ENCODE data around the gene NUP88. TPM values are rescaled to one million over a fixed set of nuclear protein-coding genes. Genes with fewer than 3 reads are reported as not detected.

NUP88 gene
- total and polyA plus RNA-seq, 2 experiments from 2014 or later = 50.8 to 65.2 TPM

DNA sequence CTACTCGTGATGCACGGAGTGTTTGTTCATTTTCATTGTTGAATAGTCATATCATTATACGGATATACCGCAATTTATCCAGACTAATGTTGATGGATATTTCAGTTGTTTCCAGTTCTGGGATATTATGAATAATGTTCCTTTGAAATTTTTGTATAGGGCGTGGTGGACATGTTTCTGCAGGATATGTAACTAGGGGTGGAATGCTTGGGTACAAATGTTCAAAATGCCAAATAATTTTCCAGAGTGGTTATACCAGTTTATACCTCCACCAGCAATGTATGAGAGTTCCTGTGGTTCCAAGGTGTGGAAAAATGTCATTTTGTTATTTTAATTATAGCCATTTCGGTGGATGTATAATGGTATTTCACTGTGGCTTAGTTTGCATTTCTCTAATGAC lies 53.6 kb downstream of the NUP88 start:
- Histone ChIP-seq H2AFZ (no peak overlapping the region), H3K79me2 (peaks cover 7% of the 10 kb centered on the region), H3K4me1 (ENCODE audit: insufficient read depth) (no peaks in the 10 kb centered on the region), H3K27me3 (no peaks in the 10 kb centered on the region), H3K27ac (no peak overlapping the region), H4K20me1 (ENCODE audit: insufficient read depth, poor library complexity, severe bottlenecking) (no peaks in the 10 kb centered on the region), H3K9me3 (ENCODE audit: low read depth) (no peaks in the 10 kb centered on the region), H3K4me3 (no peak overlapping the region), H3K9me2 (replicated peaks; ENCODE audit: insufficient read depth) (no peaks in the 10 kb centered on the region), H3K4me2 (no peak overlapping the region), H3K36me3 (replicated peaks; ENCODE audit: insufficient read depth, low read depth) (no peaks in the 10 kb centered on the region)
- 92% methylated on average over 6 of the region's 6 CpGs for WGBS (ENCODE audit: low lambda C conversion rate, missing lambda C conversion rate)
- TF ChIP-seq, protein P1, sequence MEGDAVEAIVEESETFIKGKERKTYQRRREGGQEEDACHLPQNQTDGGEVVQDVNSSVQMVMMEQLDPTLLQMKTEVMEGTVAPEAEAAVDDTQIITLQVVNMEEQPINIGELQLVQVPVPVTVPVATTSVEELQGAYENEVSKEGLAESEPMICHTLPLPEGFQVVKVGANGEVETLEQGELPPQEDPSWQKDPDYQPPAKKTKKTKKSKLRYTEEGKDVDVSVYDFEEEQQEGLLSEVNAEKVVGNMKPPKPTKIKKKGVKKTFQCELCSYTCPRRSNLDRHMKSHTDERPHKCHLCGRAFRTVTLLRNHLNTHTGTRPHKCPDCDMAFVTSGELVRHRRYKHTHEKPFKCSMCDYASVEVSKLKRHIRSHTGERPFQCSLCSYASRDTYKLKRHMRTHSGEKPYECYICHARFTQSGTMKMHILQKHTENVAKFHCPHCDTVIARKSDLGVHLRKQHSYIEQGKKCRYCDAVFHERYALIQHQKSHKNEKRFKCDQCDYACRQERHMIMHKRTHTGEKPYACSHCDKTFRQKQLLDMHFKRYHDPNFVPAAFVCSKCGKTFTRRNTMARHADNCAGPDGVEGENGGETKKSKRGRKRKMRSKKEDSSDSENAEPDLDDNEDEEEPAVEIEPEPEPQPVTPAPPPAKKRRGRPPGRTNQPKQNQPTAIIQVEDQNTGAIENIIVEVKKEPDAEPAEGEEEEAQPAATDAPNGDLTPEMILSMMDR (IDR thresholded peaks at IDR 0.05; ENCODE audit: poor library complexity) = no peak
- no peak for DNase-seq (ENCODE audit: low spot score)

DNA sequence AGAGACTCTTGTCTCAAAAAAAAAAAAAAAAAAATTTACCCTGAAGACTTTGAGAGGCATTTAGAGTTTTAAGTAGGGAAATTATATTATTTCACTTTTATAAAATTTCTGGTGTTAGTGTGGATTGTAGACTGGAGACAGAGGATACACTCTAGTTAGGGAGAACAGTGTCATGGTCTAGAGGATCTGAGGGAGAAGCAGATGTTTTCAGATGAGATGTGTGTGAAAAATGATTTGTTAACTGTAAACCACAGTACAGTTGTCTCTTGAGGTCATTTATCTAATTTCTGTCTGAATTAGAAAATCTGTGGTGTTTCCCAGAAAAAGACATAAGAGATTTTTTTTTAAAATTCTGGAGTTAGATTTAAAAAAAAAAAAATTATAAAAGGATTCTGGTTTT lies 54.8 kb downstream of the NUP88 start:
- no peaks in the 10 kb centered on the region for H3K27me3 ChIP-seq
- no peaks in the 10 kb centered on the region for H3K36me3 ChIP-seq (replicated peaks; ENCODE audit: insufficient read depth, low read depth)
- no peak overlapping the region for H3K27ac ChIP-seq
- TF ChIP-seq, protein P1 (IDR thresholded peaks at IDR 0.05; ENCODE audit: poor library complexity) = no peak
- no peak for TF ChIP-seq EZH2 (IDR thresholded peaks at IDR 0.05; ENCODE audit: borderline replicate concordance)
- no peak for TF ChIP-seq EZH2phosphoT487 (IDR thresholded peaks at IDR 0.05; ENCODE audit: low read depth, severe bottlenecking, unreplicated experiment)
- H3K9me2 ChIP-seq (replicated peaks; ENCODE audit: insufficient read depth) = no peaks in the 10 kb centered on the region
- H2AFZ ChIP-seq = no peak overlapping the region
- H3K4me1 ChIP-seq (ENCODE audit: insufficient read depth) = no peaks in the 10 kb centered on the region
- no peaks in the 10 kb centered on the region for H4K20me1 ChIP-seq (ENCODE audit: insufficient read depth, poor library complexity, severe bottlenecking)
- peaks cover 7% of the 10 kb centered on the region for H3K79me2 ChIP-seq
- no peak for DNase-seq (ENCODE audit: low spot score)
- H3K4me3 ChIP-seq = no peak overlapping the region
- no peak overlapping the region for H3K4me2 ChIP-seq
- no peaks in the 10 kb centered on the region for H3K9me3 ChIP-seq (ENCODE audit: low read depth)

DNA sequence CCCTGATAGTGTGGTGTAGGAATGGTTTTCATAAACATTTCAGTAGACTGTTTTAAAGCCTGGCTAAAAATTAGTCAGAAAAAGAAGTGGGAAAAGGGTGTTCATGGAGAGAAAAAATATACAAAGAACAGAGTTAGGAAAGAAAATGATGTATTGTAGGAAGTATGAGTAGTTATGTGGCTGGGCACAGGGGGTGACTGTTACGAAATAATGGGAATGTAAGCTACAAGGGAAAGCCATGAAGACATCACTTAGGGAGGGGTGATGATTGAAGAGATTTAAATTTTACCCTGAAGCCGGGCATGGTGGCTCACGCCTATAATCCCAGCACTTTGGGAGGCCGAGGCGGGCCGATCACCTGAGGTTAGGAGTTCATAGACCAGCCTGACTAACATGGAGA lies 55.3 kb downstream of the NUP88 start:
- H3K36me3 ChIP-seq (replicated peaks; ENCODE audit: insufficient read depth, low read depth) = no peaks in the 10 kb centered on the region

More for the DNA sequence above, 55.3 kb downstream of the NUP88 start:
- H3K27me3 ChIP-seq = no peaks in the 10 kb centered on the region
- H3K9me3 ChIP-seq (ENCODE audit: low read depth) = no peaks in the 10 kb centered on the region
- H3K4me3 ChIP-seq = no peak overlapping the region
- WGBS (ENCODE audit: low lambda C conversion rate, missing lambda C conversion rate) = 92% methylated on average over 6 of the region's 6 CpGs
- no peaks in the 10 kb centered on the region for H3K4me1 ChIP-seq (ENCODE audit: insufficient read depth)
- TF ChIP-seq EZH2phosphoT487 (IDR thresholded peaks at IDR 0.05; ENCODE audit: low read depth, severe bottlenecking, unreplicated experiment) (no peak), EZH2 (IDR thresholded peaks at IDR 0.05; ENCODE audit: borderline replicate concordance) (no peak)
- TF ChIP-seq, protein P1 (IDR thresholded peaks at IDR 0.05; ENCODE audit: poor library complexity) = no peak
- no peaks in the 10 kb centered on the region for H4K20me1 ChIP-seq (ENCODE audit: insufficient read depth, poor library complexity, severe bottlenecking)
- no peak overlapping the region for H2AFZ ChIP-seq
- H3K79me2 ChIP-seq = peaks cover 7% of the 10 kb centered on the region
- no peak for DNase-seq (ENCODE audit: low spot score)
- H3K9me2 ChIP-seq (replicated peaks; ENCODE audit: insufficient read depth) = no peaks in the 10 kb centered on the region
- H3K27ac ChIP-seq = no peak overlapping the region
- H3K4me2 ChIP-seq = no peak overlapping the region

Measured in hepatocyte (in vitro differentiated cells).